Tibial nerve (tissue), 4 donors: Measurements from ENCODE around the gene DPEP3.

Experiments used
- EP300 ChIP-seq, 2 donors: sonication (generic); formaldehyde crosslinking; IDR thresholded peaks; one replicate each; pipeline ENCODE4 v1.6.1; 2017; ENCODE audit warnings: antibody characterized with exemption in 2 of 2, mild to moderate bottlenecking in 1 of 2
- TF ChIP-seq, protein P1 (sequence below), 5 experiments: fragments of 200-600 bp in 3 of 5; fragments of 450-650 bp in 2 of 5; sonication (generic) in 3 of 5; IDR thresholded peaks; one replicate each; pipeline ENCODE4 v1.5.1; 2016 to 2019; ENCODE audit warnings: antibody characterized with exemption in 5 of 5, mild to moderate bottlenecking in 3 of 5, moderate library complexity in 2 of 5

GRCh38 chr16:68009157-68009735, 28.9 kb upstream of the DPEP3 start:
- TF ChIP-seq, protein P1, sequence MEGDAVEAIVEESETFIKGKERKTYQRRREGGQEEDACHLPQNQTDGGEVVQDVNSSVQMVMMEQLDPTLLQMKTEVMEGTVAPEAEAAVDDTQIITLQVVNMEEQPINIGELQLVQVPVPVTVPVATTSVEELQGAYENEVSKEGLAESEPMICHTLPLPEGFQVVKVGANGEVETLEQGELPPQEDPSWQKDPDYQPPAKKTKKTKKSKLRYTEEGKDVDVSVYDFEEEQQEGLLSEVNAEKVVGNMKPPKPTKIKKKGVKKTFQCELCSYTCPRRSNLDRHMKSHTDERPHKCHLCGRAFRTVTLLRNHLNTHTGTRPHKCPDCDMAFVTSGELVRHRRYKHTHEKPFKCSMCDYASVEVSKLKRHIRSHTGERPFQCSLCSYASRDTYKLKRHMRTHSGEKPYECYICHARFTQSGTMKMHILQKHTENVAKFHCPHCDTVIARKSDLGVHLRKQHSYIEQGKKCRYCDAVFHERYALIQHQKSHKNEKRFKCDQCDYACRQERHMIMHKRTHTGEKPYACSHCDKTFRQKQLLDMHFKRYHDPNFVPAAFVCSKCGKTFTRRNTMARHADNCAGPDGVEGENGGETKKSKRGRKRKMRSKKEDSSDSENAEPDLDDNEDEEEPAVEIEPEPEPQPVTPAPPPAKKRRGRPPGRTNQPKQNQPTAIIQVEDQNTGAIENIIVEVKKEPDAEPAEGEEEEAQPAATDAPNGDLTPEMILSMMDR (IDR thresholded peaks at IDR 0.05): no peak
- no peak for TF ChIP-seq EP300 (IDR thresholded peaks at IDR 0.05)
